ENCODE measurements around the gene ZNF775.

Gene ZNF775

GRCh38 chr7:150337659-150338081 is 41.5 kb upstream of the ZNF775 start:
- Histone ChIP-seq H3K9ac (ENCODE audit: low read length) (no peak overlapping the region), H3K4me1 (ENCODE audit: control insufficient read depth, insufficient read depth, low read length) (peaks cover 23% of the 10 kb centered on the region)
- no peak for DNase-seq (ENCODE audit: low read depth)

DNA sequence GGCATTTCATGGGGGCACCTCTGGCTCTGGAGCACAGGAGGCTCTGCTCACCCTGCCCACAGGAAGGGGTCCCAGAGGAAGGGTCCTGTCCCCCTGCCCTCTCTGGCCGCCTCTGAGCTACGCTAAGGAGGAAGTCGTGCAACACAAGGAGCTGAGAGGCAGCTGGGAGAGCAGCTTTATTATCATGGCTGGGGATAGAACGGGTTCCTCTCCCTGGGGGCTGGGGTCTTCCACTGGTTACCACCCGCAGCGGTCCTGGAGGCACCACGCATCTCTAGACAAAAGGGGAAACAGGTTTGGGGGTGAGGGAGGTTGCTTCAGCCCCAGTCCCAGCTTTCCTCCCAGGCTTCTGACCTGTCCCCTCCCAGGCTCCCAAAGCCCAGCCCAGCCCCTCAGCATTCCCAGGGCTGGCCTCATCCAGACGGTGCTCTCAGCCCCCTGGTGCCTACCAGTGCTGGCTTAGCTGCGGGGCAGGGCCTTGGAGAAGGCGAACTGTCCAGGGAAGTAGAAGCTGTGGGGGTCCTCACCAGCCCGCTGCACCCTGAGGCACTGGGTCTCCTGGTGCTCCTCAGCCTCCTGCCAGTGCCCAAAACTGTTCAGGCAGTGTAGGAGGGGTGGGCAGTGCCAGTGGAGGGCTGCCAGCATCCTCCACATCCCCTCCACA is 40.8 kb upstream of the ZNF775 start:
- H3K36me3 ChIP-seq (ENCODE audit: control insufficient read depth, insufficient read depth, low read length, severe bottlenecking), result no peaks in the 10 kb centered on the region
- no peak for DNase-seq (ENCODE audit: low read depth)
- peaks cover 29% of the 10 kb centered on the region for H3K27me3 ChIP-seq (replicated peaks; ENCODE audit: control insufficient read depth, insufficient read depth, low read length)
- no peak overlapping the region for H3K4me3 ChIP-seq (ENCODE audit: low read length)
- peaks cover 1% of the 10 kb centered on the region for H3K9me3 ChIP-seq (ENCODE audit: control insufficient read depth, low read length)
- no peak overlapping the region for H3K9ac ChIP-seq (ENCODE audit: low read length)
- peaks cover 23% of the 10 kb centered on the region for H3K4me1 ChIP-seq (ENCODE audit: control insufficient read depth, insufficient read depth, low read length)

More at GRCh38 chr7:150337659-150338081, 41.5 kb upstream of the ZNF775 start:
- Histone ChIP-seq H3K9me3 (ENCODE audit: control insufficient read depth, low read length) (no peaks in the 10 kb centered on the region), H3K4me3 (ENCODE audit: low read length) (no peak overlapping the region), H3K27me3 (replicated peaks; ENCODE audit: control insufficient read depth, insufficient read depth, low read length) (peaks cover 29% of the 10 kb centered on the region), H3K36me3 (ENCODE audit: control insufficient read depth, insufficient read depth, low read length, severe bottlenecking) (no peaks in the 10 kb centered on the region)

GRCh38 chr7:150339409-150339809 is 39.7 kb upstream of the ZNF775 start:
- no peak overlapping the region for H3K9ac ChIP-seq (ENCODE audit: low read length)
- peaks cover 12% of the 10 kb centered on the region for H3K9me3 ChIP-seq (ENCODE audit: control insufficient read depth, low read length)
- H3K4me3 ChIP-seq (ENCODE audit: low read length), result no peak overlapping the region
- DNase-seq (ENCODE audit: low read depth), result no peak
- H3K27me3 ChIP-seq (replicated peaks; ENCODE audit: control insufficient read depth, insufficient read depth, low read length), result peaks cover 21% of the 10 kb centered on the region
- peaks cover 23% of the 10 kb centered on the region for H3K4me1 ChIP-seq (ENCODE audit: control insufficient read depth, insufficient read depth, low read length)
- no peaks in the 10 kb centered on the region for H3K36me3 ChIP-seq (ENCODE audit: control insufficient read depth, insufficient read depth, low read length, severe bottlenecking)

GRCh38 chr7:150340024-150340749 is 38.9 kb upstream of the ZNF775 start:
- H3K4me3 ChIP-seq (ENCODE audit: low read length), result peak overlapping the region; percentile 64
- peak; percentile 23 for DNase-seq (ENCODE audit: low read depth)
- no peak overlapping the region for H3K9ac ChIP-seq (ENCODE audit: low read length)
- no peaks in the 10 kb centered on the region for H3K36me3 ChIP-seq (ENCODE audit: control insufficient read depth, insufficient read depth, low read length, severe bottlenecking)
- H3K4me1 ChIP-seq (ENCODE audit: control insufficient read depth, insufficient read depth, low read length), result peaks cover 19% of the 10 kb centered on the region
- H3K9me3 ChIP-seq (ENCODE audit: control insufficient read depth, low read length), result peaks cover 20% of the 10 kb centered on the region
- peaks cover 21% of the 10 kb centered on the region for H3K27me3 ChIP-seq (replicated peaks; ENCODE audit: control insufficient read depth, insufficient read depth, low read length)

- peaks cover 21% of the 10 kb centered on the region for H3K27me3 ChIP-seq (replicated peaks; ENCODE audit: control insufficient read depth, insufficient read depth, low read length)
- peaks cover 21% of the 10 kb centered on the region for H3K9me3 ChIP-seq (ENCODE audit: control insufficient read depth, low read length)
- peaks cover 13% of the 10 kb centered on the region for H3K4me1 ChIP-seq (ENCODE audit: control insufficient read depth, insufficient read depth, low read length)
- H3K36me3 ChIP-seq (ENCODE audit: control insufficient read depth, insufficient read depth, low read length, severe bottlenecking), result no peaks in the 10 kb centered on the region
- peak overlapping the region; percentile 46 for H3K9ac ChIP-seq (ENCODE audit: low read length)
- peak overlapping the region; percentile 47 for H3K4me3 ChIP-seq (ENCODE audit: low read length)
- DNase-seq (ENCODE audit: low read depth), result no peak
These were observed 38.3 kb upstream of the ZNF775 start for GRCh38 chr7:150340875-150341262.

- Histone ChIP-seq H3K36me3 (ENCODE audit: control insufficient read depth, insufficient read depth, low read length, severe bottlenecking) (no peaks in the 10 kb centered on the region), H3K9ac (ENCODE audit: low read length) (peak within 1 kb of the TSS; percentile 63), H3K9me3 (ENCODE audit: control insufficient read depth, low read length) (peaks cover 21% of the 10 kb centered on the region), H3K4me3 (ENCODE audit: low read length) (peak within 1 kb of the TSS; percentile 47), H3K27me3 (replicated peaks; ENCODE audit: control insufficient read depth, insufficient read depth, low read length) (peaks cover 24% of the 10 kb centered on the region), H3K4me1 (ENCODE audit: control insufficient read depth, insufficient read depth, low read length) (peaks cover 9% of the 10 kb centered on the region)
- no peak for DNase-seq (ENCODE audit: low read depth)
These were observed 37.6 kb upstream of the ZNF775 start, which contains the start of gene RARRES2 for GRCh38 chr7:150341263-150342120. Gene RARRES2, minus strand, starts transcription at chr7:150341629. Its CDS starts 1,020 bp downstream, at chr7:150340609.

GRCh38 chr7:150342121-150342408 is 37.1 kb upstream of the ZNF775 start:
- Histone ChIP-seq H3K36me3 (ENCODE audit: control insufficient read depth, insufficient read depth, low read length, severe bottlenecking) (no peaks in the 10 kb centered on the region), H3K9me3 (ENCODE audit: control insufficient read depth, low read length) (peaks cover 21% of the 10 kb centered on the region), H3K9ac (ENCODE audit: low read length) (peak overlapping the region; percentile 63), H3K4me1 (ENCODE audit: control insufficient read depth, insufficient read depth, low read length) (peaks cover 9% of the 10 kb centered on the region), H3K4me3 (ENCODE audit: low read length) (peak overlapping the region; percentile 30), H3K27me3 (replicated peaks; ENCODE audit: control insufficient read depth, insufficient read depth, low read length) (peaks cover 27% of the 10 kb centered on the region)
- DNase-seq (ENCODE audit: low read depth), result no peak

GRCh38 chr7:150343225-150343624 is 35.9 kb upstream of the ZNF775 start:
- Histone ChIP-seq H3K36me3 (ENCODE audit: control insufficient read depth, insufficient read depth, low read length, severe bottlenecking) (no peaks in the 10 kb centered on the region), H3K9me3 (ENCODE audit: control insufficient read depth, low read length) (peaks cover 26% of the 10 kb centered on the region), H3K27me3 (replicated peaks; ENCODE audit: control insufficient read depth, insufficient read depth, low read length) (peaks cover 27% of the 10 kb centered on the region), H3K4me3 (ENCODE audit: low read length) (no peak overlapping the region), H3K4me1 (ENCODE audit: control insufficient read depth, insufficient read depth, low read length) (peaks cover 9% of the 10 kb centered on the region), H3K9ac (ENCODE audit: low read length) (no peak overlapping the region)
- no peak for DNase-seq (ENCODE audit: low read depth)

DNA sequence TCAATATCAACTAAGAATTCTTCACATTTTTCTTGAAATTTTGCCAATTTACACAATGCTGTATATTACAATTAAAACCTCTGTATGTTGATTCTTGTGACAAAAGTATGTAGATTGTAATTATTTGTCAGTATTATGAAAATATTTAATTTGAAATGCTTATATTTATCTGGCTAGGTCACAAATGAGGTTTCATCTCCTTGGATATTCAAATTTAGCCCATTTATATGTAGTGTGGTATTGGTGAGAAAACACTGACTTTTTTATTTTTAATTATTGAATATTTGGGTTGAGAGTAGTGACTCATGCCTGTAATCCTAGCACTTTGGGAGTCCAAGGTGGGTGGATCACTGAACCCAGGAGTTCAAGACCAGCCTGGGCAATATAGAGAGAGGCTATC is 34.8 kb upstream of the ZNF775 start:
- no peak for DNase-seq (ENCODE audit: low read depth)
- no peaks in the 10 kb centered on the region for H3K36me3 ChIP-seq (ENCODE audit: control insufficient read depth, insufficient read depth, low read length, severe bottlenecking)
- H3K27me3 ChIP-seq (replicated peaks; ENCODE audit: control insufficient read depth, insufficient read depth, low read length), result peaks cover 25% of the 10 kb centered on the region
- peaks cover 9% of the 10 kb centered on the region for H3K4me1 ChIP-seq (ENCODE audit: control insufficient read depth, insufficient read depth, low read length)
- H3K9ac ChIP-seq (ENCODE audit: low read length), result no peak overlapping the region
- no peak overlapping the region for H3K4me3 ChIP-seq (ENCODE audit: low read length)
- H3K9me3 ChIP-seq (ENCODE audit: control insufficient read depth, low read length), result peaks cover 27% of the 10 kb centered on the region

DNA sequence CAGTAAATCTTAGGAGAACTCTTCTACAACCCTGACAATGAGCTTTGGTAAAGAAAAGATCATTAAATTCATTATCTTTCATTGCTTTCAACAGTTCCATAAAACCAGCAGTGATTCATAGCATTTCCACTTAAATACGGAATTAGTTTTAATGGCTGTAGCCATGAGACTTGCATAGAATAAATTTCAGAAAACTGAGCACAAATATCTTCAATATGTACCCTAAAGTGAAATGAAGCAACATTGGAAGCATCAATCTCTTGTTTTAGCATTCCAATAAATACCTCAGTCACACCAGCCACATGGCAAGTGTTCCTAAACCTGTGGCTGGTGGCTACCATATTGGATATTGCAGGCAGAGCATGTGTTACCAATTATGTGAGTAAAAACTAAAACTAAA is 34.1 kb upstream of the ZNF775 start:
- H3K4me3 ChIP-seq (ENCODE audit: low read length), result no peak overlapping the region
- peaks cover 18% of the 10 kb centered on the region for H3K27me3 ChIP-seq (replicated peaks; ENCODE audit: control insufficient read depth, insufficient read depth, low read length)
- no peak overlapping the region for H3K9ac ChIP-seq (ENCODE audit: low read length)
- DNase-seq (ENCODE audit: low read depth), result no peak
- H3K9me3 ChIP-seq (ENCODE audit: control insufficient read depth, low read length), result peaks cover 27% of the 10 kb centered on the region
- peaks cover 5% of the 10 kb centered on the region for H3K4me1 ChIP-seq (ENCODE audit: control insufficient read depth, insufficient read depth, low read length)
- no peaks in the 10 kb centered on the region for H3K36me3 ChIP-seq (ENCODE audit: control insufficient read depth, insufficient read depth, low read length, severe bottlenecking)

DNA sequence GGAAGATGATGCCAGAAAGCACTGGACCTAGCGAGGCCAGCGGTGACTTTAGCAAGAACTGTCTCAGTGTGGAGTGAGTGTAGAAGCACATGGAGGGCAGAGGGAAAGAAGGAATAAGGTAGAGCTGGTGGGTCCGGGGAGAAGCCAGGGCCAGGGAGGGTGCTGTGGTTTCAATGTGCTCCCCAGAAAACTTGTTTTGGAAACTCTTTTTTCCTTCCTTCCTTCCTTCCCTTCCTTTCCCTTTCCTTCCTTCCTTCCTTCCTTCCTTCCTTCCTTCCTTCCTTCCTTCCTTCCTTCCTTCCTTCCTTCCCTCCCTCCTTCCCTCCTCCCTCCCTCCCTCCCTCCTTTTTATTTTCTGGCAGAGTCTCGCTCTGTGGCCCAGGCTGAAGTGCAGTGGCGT is 32.2 kb upstream of the ZNF775 start:
- DNase-seq (ENCODE audit: low read depth), result no peak
- Histone ChIP-seq H3K27me3 (replicated peaks; ENCODE audit: control insufficient read depth, insufficient read depth, low read length) (peaks cover 16% of the 10 kb centered on the region), H3K9me3 (ENCODE audit: control insufficient read depth, low read length) (peaks cover 27% of the 10 kb centered on the region), H3K9ac (ENCODE audit: low read length) (no peak overlapping the region), H3K36me3 (ENCODE audit: control insufficient read depth, insufficient read depth, low read length, severe bottlenecking) (no peaks in the 10 kb centered on the region), H3K4me1 (ENCODE audit: control insufficient read depth, insufficient read depth, low read length) (peaks cover 6% of the 10 kb centered on the region), H3K4me3 (ENCODE audit: low read length) (no peak overlapping the region)

Data from adipocyte (in vitro differentiated cells).